Prostate gland (tissue), 2 donors: ENCODE measurements around the gene C9orf152.

ENCODE experiments used
- POLR2A ChIP-seq: fragments of 450-650 bp; IDR thresholded peaks from one replicate; pipeline ENCODE4 v1.6.1; 2016; ENCODE audit warnings: antibody characterized with exemption, mild to moderate bottlenecking
- POLR2AphosphoS5 ChIP-seq: sonication (generic); formaldehyde crosslinking; IDR thresholded peaks from one replicate; pipeline ENCODE4 v1.6.1; 2017; ENCODE audit warnings: antibody characterized with exemption
- TF ChIP-seq, protein P1 (sequence below), 4 experiments: fragments of 200-600 bp in 2 of 4; fragments of 450-650 bp in 2 of 4; sonication (generic) in 2 of 4; IDR thresholded peaks; 1 replicate in 3 of 4; 2 replicates in 1 of 4; pipeline ENCODE4 v1.5.1; 2016 to 2019; ENCODE audit warnings: antibody characterized with exemption in 4 of 4, mild to moderate bottlenecking in 2 of 4, moderate library complexity in 2 of 4

DNA sequence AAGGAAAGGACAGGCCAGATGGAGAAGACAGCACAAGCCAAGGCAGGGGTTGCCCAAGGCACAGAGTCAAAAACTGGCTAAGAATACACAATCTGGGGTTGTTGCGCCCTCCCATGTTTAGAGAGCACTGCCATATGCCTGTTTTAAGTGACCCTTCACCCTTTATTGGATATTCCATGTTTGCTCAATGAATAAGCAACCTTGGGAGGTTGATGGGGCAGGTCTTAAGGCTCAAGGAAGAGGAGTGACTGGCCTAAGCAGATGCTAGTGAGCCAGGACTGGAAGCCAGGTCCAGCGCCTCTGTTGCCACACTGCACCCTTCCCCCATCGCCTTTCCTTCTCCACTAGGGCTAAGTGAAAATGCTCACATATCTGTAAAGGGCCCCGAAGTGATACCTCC, 41.6 kb upstream of the C9orf152 start:
- TF ChIP-seq, protein P1, sequence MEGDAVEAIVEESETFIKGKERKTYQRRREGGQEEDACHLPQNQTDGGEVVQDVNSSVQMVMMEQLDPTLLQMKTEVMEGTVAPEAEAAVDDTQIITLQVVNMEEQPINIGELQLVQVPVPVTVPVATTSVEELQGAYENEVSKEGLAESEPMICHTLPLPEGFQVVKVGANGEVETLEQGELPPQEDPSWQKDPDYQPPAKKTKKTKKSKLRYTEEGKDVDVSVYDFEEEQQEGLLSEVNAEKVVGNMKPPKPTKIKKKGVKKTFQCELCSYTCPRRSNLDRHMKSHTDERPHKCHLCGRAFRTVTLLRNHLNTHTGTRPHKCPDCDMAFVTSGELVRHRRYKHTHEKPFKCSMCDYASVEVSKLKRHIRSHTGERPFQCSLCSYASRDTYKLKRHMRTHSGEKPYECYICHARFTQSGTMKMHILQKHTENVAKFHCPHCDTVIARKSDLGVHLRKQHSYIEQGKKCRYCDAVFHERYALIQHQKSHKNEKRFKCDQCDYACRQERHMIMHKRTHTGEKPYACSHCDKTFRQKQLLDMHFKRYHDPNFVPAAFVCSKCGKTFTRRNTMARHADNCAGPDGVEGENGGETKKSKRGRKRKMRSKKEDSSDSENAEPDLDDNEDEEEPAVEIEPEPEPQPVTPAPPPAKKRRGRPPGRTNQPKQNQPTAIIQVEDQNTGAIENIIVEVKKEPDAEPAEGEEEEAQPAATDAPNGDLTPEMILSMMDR (IDR thresholded peaks at IDR 0.05), result no peak
- TF ChIP-seq POLR2A (no peak), POLR2AphosphoS5 (no peak)
